ENCODE measurements around the gene RAVER2. TPM values are rescaled to one million over a fixed set of nuclear protein-coding genes. Genes with fewer than 3 reads are reported as not detected.

Gene RAVER2
- total and polyA plus RNA-seq, 12 donors = 4.1 to 30.6 (median 20.6) TPM

DNA sequence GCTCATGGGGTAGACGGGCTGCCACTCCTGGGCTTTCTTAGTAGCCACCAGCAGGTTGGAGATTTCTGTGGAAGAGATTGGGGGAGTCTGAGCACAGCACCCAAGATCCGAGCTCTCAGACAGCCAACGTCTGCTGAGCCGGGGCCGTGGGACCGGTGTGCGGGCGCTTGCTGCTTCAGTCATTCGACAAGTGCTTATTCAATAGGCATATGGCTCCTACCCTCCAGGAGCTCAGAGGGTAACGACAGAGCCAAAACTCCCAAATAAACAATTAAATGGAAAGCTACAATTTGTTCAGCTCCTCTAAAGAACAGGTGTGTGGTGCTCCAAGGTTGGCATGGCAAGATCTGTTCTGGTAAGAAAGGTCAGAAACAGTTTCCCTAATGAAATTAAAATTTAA is 106.0 kb downstream of the RAVER2 start:
- intact Hi-C loops (cut with DNase I) = no loop called here
- TF ChIP-seq, protein P1, sequence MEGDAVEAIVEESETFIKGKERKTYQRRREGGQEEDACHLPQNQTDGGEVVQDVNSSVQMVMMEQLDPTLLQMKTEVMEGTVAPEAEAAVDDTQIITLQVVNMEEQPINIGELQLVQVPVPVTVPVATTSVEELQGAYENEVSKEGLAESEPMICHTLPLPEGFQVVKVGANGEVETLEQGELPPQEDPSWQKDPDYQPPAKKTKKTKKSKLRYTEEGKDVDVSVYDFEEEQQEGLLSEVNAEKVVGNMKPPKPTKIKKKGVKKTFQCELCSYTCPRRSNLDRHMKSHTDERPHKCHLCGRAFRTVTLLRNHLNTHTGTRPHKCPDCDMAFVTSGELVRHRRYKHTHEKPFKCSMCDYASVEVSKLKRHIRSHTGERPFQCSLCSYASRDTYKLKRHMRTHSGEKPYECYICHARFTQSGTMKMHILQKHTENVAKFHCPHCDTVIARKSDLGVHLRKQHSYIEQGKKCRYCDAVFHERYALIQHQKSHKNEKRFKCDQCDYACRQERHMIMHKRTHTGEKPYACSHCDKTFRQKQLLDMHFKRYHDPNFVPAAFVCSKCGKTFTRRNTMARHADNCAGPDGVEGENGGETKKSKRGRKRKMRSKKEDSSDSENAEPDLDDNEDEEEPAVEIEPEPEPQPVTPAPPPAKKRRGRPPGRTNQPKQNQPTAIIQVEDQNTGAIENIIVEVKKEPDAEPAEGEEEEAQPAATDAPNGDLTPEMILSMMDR (IDR thresholded peaks at IDR 0.05) = no peak
- H3K27me3 ChIP-seq = no peaks in the 10 kb centered on the region
- H3K9me3 ChIP-seq = no peaks in the 10 kb centered on the region
- H3K36me3 ChIP-seq = peaks cover 0 to 99% (median 68%) of the 10 kb centered on the region in 9 donors
- H3K4me3 ChIP-seq = no peak overlapping the region
- 92 to 99% methylated on average over 10 of the region's 10 CpGs for WGBS, 2 donors
- peaks cover 0 to 14% (median 6%) of the 10 kb centered on the region in 9 donors for H3K4me1 ChIP-seq
- no peak for DNase-seq
- H3K27ac ChIP-seq = no peak overlapping the region
- no peak for ATAC-seq

DNA sequence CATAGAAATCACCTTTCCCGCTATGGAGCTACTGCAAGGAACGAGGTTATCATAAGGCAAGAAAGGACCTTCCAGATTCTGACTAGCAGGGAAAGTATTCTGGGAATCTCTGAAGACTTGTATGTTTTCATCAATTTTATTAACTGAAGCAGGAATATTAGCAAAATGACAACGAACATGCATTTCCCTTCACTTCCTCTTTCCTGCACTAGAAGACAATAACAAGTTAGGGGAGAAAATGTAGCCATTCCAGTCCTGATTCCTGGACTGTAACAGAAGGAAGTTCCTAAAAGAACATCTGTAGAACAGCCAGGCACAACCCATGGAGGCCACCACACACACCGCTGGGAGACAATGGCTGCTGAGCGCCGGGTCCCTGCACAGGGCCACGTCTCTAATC is 106.8 kb downstream of the RAVER2 start:
- ATAC-seq = peak in 2 of 8 donors; percentile 20 to 40
- intact Hi-C loops (cut with DNase I) = no loop called here
- Histone ChIP-seq H3K27me3 (no peaks in the 10 kb centered on the region), H3K27ac (peak overlapping the region in 3 of 10 donors; percentile 3 to 34 (median 29)), H3K4me1 (peaks cover 0 to 14% (median 6%) of the 10 kb centered on the region in 9 donors), H3K4me3 (no peak overlapping the region), H3K9me3 (no peaks in the 10 kb centered on the region), H3K36me3 (peaks cover 0 to 99% (median 66%) of the 10 kb centered on the region in 9 donors)
- 64 to 70% methylated on average over 7 of the region's 7 CpGs for WGBS, 2 donors
- no peak for DNase-seq
- TF ChIP-seq, protein P1 (IDR thresholded peaks at IDR 0.05) = no peak

DNA sequence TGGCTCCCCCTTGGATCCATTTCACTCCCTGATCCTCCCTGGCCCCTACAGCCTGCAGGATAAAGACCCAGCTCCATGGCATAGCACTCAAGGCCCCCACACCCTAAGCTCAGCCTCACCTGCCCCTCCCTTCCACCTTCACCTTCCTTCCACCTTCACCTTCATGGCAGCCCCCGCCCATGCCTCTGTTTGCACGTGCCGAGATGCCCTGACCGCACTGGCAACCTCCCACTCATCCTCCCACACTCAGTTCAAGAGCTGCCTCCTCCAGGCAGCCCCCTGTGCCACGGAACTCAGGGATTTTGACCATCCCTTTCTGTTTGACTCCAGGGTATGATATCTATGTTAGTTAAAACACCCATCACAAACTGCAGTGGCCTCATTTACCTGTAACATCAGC is 109.8 kb downstream of the RAVER2 start:
- H3K27me3 ChIP-seq = no peaks in the 10 kb centered on the region
- peaks cover 0 to 99% (median 77%) of the 10 kb centered on the region in 9 donors for H3K36me3 ChIP-seq
- ATAC-seq (no peak), DNase-seq (no peak)
- TF ChIP-seq, protein P1 (IDR thresholded peaks at IDR 0.05) = no peak
- no peaks in the 10 kb centered on the region for H3K9me3 ChIP-seq
- no peak overlapping the region for H3K27ac ChIP-seq
- no peak overlapping the region for H3K4me3 ChIP-seq
- peaks cover 0 to 14% (median 6%) of the 10 kb centered on the region in 9 donors for H3K4me1 ChIP-seq
- intact Hi-C loops (cut with DNase I) = no loop called here
- WGBS, 2 donors = 95 to 96% methylated on average over 5 of the region's 5 CpGs

DNA sequence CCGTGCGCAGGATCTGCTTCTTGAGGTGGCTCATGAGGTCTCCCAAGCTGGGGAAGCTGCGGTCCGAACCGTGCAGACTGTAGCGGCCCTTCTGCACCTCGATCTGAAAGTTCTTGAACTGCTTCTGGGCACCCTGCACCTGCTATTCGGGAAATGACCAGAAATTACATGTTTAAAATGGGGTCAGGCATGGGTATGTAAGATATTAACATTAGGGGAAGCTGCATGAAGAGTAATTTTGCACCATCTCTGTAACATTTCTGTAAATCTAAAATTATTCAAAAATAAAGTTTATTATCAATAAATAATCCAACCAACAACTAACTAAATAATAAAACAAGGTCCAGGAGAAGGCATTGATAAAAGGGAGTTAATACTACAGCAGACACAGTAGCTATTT is 110.7 kb downstream of the RAVER2 start:
- ATAC-seq (no peak), DNase-seq (no peak)
- peaks cover 0 to 99% (median 72%) of the 10 kb centered on the region in 9 donors for H3K36me3 ChIP-seq
- no peaks in the 10 kb centered on the region for H3K9me3 ChIP-seq
- H3K4me1 ChIP-seq = peaks cover 0 to 14% (median 6%) of the 10 kb centered on the region in 9 donors
- no peaks in the 10 kb centered on the region for H3K27me3 ChIP-seq
- 91 to 97% methylated on average over 8 of the region's 8 CpGs for WGBS, 2 donors
- TF ChIP-seq, protein P1 (IDR thresholded peaks at IDR 0.05) = no peak
- no peak overlapping the region for H3K4me3 ChIP-seq
- intact Hi-C loops (cut with DNase I) = no loop called here
- H3K27ac ChIP-seq = no peak overlapping the region

Measured in heart right ventricle (tissue), 16 donors.